Vagina (tissue), 2 donors: ENCODE data around the gene SIPA1L3.

Experiments
- POLR2A ChIP-seq, 2 donors: fragments of 450-650 bp; IDR thresholded peaks; one replicate each; pipeline ENCODE4 v1.6.1; 2017; ENCODE audit warnings: antibody characterized with exemption in 2 of 2, mild to moderate bottlenecking in 2 of 2, moderate library complexity in 2 of 2
- POLR2AphosphoS5 ChIP-seq, 2 donors: sonication (generic); formaldehyde crosslinking; IDR thresholded peaks; one replicate each; pipeline ENCODE4 v1.9.0; 2017; ENCODE audit warnings: antibody characterized with exemption in 2 of 2, mild to moderate bottlenecking in 2 of 2, low read depth in 1 of 2; ENCODE audit not compliant: insufficient read depth in 1 of 2
- TF ChIP-seq, protein P1 (sequence below), 3 experiments: fragments of 450-650 bp in 2 of 3; fragments of 200-600 bp in 1 of 3; sonication (generic) in 1 of 3; IDR thresholded peaks; one replicate each; pipeline ENCODE4 v1.5.1; 2017 to 2019; ENCODE audit warnings: antibody characterized with exemption in 3 of 3, mild to moderate bottlenecking in 2 of 3, moderate library complexity in 2 of 3

DNA sequence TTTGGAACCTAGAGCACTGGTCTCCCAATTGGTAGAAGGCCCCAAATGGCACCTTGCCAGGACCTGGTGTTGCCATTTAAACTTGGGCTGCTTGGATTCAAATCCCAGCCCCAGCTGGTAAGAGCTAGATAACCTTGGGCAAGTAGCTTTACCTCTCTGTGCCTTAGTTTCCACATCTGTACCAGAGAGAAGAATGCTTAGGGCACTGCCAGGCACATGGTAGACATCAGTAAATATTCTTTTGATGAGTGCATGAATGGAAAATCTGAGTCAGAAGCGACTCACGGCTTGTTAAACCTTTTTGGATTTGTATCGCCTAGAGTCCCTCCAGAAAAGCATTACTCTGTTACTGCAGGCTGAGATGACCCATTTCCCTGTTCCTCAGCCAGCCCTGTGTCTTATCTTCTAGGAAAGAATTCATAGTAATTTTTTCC is 90.9 kb downstream of the SIPA1L3 start:
- TF ChIP-seq, protein P1, sequence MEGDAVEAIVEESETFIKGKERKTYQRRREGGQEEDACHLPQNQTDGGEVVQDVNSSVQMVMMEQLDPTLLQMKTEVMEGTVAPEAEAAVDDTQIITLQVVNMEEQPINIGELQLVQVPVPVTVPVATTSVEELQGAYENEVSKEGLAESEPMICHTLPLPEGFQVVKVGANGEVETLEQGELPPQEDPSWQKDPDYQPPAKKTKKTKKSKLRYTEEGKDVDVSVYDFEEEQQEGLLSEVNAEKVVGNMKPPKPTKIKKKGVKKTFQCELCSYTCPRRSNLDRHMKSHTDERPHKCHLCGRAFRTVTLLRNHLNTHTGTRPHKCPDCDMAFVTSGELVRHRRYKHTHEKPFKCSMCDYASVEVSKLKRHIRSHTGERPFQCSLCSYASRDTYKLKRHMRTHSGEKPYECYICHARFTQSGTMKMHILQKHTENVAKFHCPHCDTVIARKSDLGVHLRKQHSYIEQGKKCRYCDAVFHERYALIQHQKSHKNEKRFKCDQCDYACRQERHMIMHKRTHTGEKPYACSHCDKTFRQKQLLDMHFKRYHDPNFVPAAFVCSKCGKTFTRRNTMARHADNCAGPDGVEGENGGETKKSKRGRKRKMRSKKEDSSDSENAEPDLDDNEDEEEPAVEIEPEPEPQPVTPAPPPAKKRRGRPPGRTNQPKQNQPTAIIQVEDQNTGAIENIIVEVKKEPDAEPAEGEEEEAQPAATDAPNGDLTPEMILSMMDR (IDR thresholded peaks at IDR 0.05), result no peak
- TF ChIP-seq POLR2A (IDR thresholded peaks at IDR 0.05) (no peak), POLR2AphosphoS5 (IDR thresholded peaks at IDR 0.05; ENCODE audit: insufficient read depth in 1 of 2, low read depth in 1 of 2) (peak in 1 of 2 donors; percentile 76)
